Endothelial cell of umbilical vein (primary cell): ENCODE measurements around the gene DCLK2. TPM values are rescaled to one million over a fixed set of nuclear protein-coding genes. Genes with fewer than 3 reads are reported as not detected.

Experiments used
- BruUV-seq: library from RNA; stranded (reverse); fragments of 400-500 nt; replicated peaks from 2 replicates; lab custom pipeline; 2021; lab: Mats Ljungman, UMichigan
- CTCF ChIA-PET: fragments of 300-600, 350-600 bp; sonication (Branson Sonifier 250); formaldehyde crosslinking; loops from one replicate; lab custom pipeline; 2021; ENCODE audit warnings: antibody characterized with exemption, inconsistent platforms; lab: Charles Lee
- POLR2A ChIA-PET: fragments of 300-600, 350-600 bp; sonication (Branson Sonifier 250); formaldehyde crosslinking; loops from one replicate; lab custom pipeline; 2021; ENCODE audit warnings: antibody characterized with exemption, inconsistent platforms; lab: Charles Lee
- DNase-seq: peaks from one replicate; pipeline ENCODE4 v3.0.0-alpha.2; 2011; ENCODE audit warnings: low read depth, low spot score
- FAIRE-seq: peaks from 2 replicates; lab custom pipeline; 2011; peaks lifted over from hg19 to GRCh38; lab: Jason Lieb, UNC
- H2AFZ ChIP-seq: 2 replicates; pipeline ENCODE4 v1.6.0; 2012; ENCODE audit warnings: low read depth, low read length, control low read depth, inconsistent platforms
- H3K27ac ChIP-seq: 2 replicates; pipeline ENCODE4 v1.5.1; 2011; ENCODE audit warnings: low read depth, mild to moderate bottlenecking, control low read depth, low read length, moderate library complexity; ENCODE audit not compliant: insufficient read depth
- H3K27me3 ChIP-seq, 2 experiments: 2 replicates each; pipeline versions ENCODE4 v1.6.0 to v1.6.1; 2011; ENCODE audit warnings: low read length in 2 of 2, mixed read lengths in 1 of 2; ENCODE audit not compliant: control insufficient read depth in 2 of 2, insufficient read depth in 2 of 2
- H3K36me3 ChIP-seq, 2 experiments: 2 replicates in 1 of 2; 3 replicates in 1 of 2; pipeline ENCODE4 v1.5.1; 2011; ENCODE audit warnings: low read length in 2 of 2, mild to moderate bottlenecking in 1 of 2, moderate library complexity in 1 of 2; ENCODE audit not compliant: control insufficient read depth in 2 of 2, insufficient read depth in 2 of 2; ENCODE audit errors: extremely low read depth in 1 of 2
- H3K4me1 ChIP-seq: 3 replicates; pipeline ENCODE4 v1.5.1; 2011; ENCODE audit warnings: mild to moderate bottlenecking, low read length; ENCODE audit not compliant: control insufficient read depth, insufficient read depth; ENCODE audit errors: extremely low read depth
- H3K4me2 ChIP-seq: 2 replicates; pipeline ENCODE4 v1.6.1; 2011; ENCODE audit warnings: low read length, control low read depth, mixed read lengths; ENCODE audit not compliant: insufficient read depth
- H3K4me3 ChIP-seq, 3 experiments: fragments of 200-600 bp in 1 of 3; sonication (generic), shearing (Covaris generic) in 1 of 3; replicated peaks in 1 of 3; 2 replicates each; pipeline ENCODE4 v1.5.1; 2011 to 2016; ENCODE audit warnings: control low read depth in 3 of 3, low read length in 3 of 3, mild to moderate bottlenecking in 2 of 3, inconsistent platforms in 1 of 3, low read depth in 1 of 3, moderate library complexity in 1 of 3; ENCODE audit not compliant: insufficient read depth in 1 of 3
- H3K79me2 ChIP-seq: 2 replicates; pipeline ENCODE4 v1.6.0; 2012; ENCODE audit warnings: low read length, inconsistent platforms; ENCODE audit not compliant: control insufficient read depth, insufficient read depth
- H3K9ac ChIP-seq: replicated peaks from 2 replicates; pipeline ENCODE3; 2011; ENCODE audit warnings: low read length, control low read depth; ENCODE audit not compliant: insufficient read depth; ENCODE audit errors: extremely low read depth
- H3K9me1 ChIP-seq: replicated peaks from 3 replicates; pipeline ENCODE4 v1.6.0; 2011; ENCODE audit warnings: mild to moderate bottlenecking, low read length; ENCODE audit not compliant: control insufficient read depth, insufficient read depth; ENCODE audit errors: extremely low read depth
- H3K9me3 ChIP-seq: replicated peaks from 2 replicates; pipeline ENCODE4 v1.5.1; 2012; ENCODE audit warnings: low read length, inconsistent platforms; ENCODE audit not compliant: control insufficient read depth, insufficient read depth
- H4K20me1 ChIP-seq: replicated peaks from 2 replicates; pipeline ENCODE3; 2011; ENCODE audit warnings: mild to moderate bottlenecking, low read length; ENCODE audit not compliant: control insufficient read depth, insufficient read depth; ENCODE audit errors: extremely low read depth
- FOS ChIP-seq: IDR thresholded peaks from 2 replicates; pipeline ENCODE4 v1.6.1; 2011; ENCODE audit warnings: mild to moderate bottlenecking, low read length, moderate library complexity, borderline replicate concordance; ENCODE audit not compliant: insufficient read depth
- GATA2 ChIP-seq: IDR thresholded peaks from 2 replicates; pipeline ENCODE4 v1.7.0; 2011; ENCODE audit warnings: low read depth, mild to moderate bottlenecking, moderate library complexity, mixed read lengths, low read length; ENCODE audit not compliant: insufficient read length, insufficient read depth
- JUN ChIP-seq: IDR thresholded peaks from 2 replicates; pipeline ENCODE4 v1.6.1; 2011; ENCODE audit warnings: borderline replicate concordance, low read depth; ENCODE audit not compliant: insufficient read length, insufficient read depth
- POLR2A ChIP-seq: IDR thresholded peaks from 2 replicates; pipeline ENCODE4 v1.6.1; 2012; ENCODE audit warnings: low read depth, mild to moderate bottlenecking, control low read depth, low read length
- dilution Hi-C: fragments of 300-500 bp; cut with MboI; formaldehyde crosslinking; loops from one replicate; pipeline ENCODE4 v1.15.0; 2019; ENCODE audit warnings: low sequenced_read_pairs; ENCODE audit not compliant: extremely low pct_ligation_motif_present
- intact Hi-C: fragments of 100-400 bp; cut with micrococcal nuclease; formaldehyde crosslinking; loops from one replicate; pipeline ENCODE4 v1.10.0; 2022
- polyA plus RNA-seq, 4 experiments: library from polyadenylated mRNA; depleted of rRNA in 3 of 4; stranded (reverse) in 3 of 4; unstranded in 1 of 4; fragments of >200 nt; gene quantifications; 2 replicates each; pipeline versions ENCODE4 v1.2.1 to v1.2.3, GENCODE V29; 2011 to 2012; ENCODE audit warnings: missing spikeins in 1 of 4
- total RNA-seq: library from RNA; stranded (reverse); gene quantifications from 2 replicates; pipeline ENCODE4 v1.2.3, GENCODE V29; 2021
- TF ChIP-seq, protein P1 (sequence below): IDR thresholded peaks from 2 replicates; pipeline ENCODE4 v1.6.1; 2011; ENCODE audit not compliant: insufficient read depth, insufficient read length
- TF ChIP-seq, protein P2 (sequence below), 2 donors: IDR thresholded peaks; 1 replicate in 1 of 2; 2 replicates in 1 of 2; pipeline ENCODE4 v1.5.1; 2011; ENCODE audit warnings: low read length in 2 of 2, mild to moderate bottlenecking in 2 of 2, moderate library complexity in 2 of 2, control low read depth in 1 of 2, inconsistent platforms in 1 of 2, low read depth in 1 of 2; ENCODE audit not compliant: insufficient read depth in 1 of 2; ENCODE audit errors: extremely low read depth in 1 of 2

The DCLK2 gene
- total and polyA plus RNA-seq, 2 donors (not counting 3 experiments of a cell fraction or from before 2014, with no cell fraction given), result 1.7 to 4.7 TPM

DNA sequence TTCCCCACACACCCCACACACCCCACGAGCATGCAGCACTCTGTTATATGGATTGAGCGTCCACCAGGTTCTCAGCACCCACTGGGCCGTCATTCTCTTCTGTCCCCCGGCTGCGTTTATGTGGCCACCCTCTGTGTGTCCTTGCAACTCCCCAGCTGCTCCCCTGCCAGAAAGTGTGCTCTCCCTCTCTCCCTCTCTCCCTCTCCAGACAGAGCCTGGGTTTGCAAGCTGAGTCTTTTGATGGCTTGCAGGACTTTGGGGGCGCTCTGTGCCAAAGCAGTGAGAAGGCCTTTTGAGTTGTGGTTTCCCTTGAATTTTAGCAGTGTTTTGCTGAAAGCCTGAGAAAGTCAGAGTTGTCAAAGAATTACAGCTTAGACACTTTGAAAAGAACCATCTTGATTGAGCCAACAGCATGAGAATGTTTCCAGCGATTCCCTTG, 173.5 kb downstream of the DCLK2 start:
- Histone ChIP-seq H3K9ac (no peak overlapping the region), H3K9me3 (no peaks in the 10 kb centered on the region), H3K36me3 (no peaks in the 10 kb centered on the region), H3K4me1 (no peaks in the 10 kb centered on the region), H2AFZ (no peak overlapping the region), H3K4me3 (no peak overlapping the region), H4K20me1 (no peaks in the 10 kb centered on the region), H3K4me2 (no peak overlapping the region), H3K27ac (no peak overlapping the region), H3K27me3 (no peaks in the 10 kb centered on the region), H3K79me2 (no peaks in the 10 kb centered on the region), H3K9me1 (no peaks in the 10 kb centered on the region)
- FAIRE-seq (no peak), DNase-seq (no peak)
- POLR2A ChIA-PET, result no interaction called here
- no peak for TF ChIP-seq POLR2A
- TF ChIP-seq GATA2, result no peak
- no peak for TF ChIP-seq FOS
- TF ChIP-seq, protein P1, sequence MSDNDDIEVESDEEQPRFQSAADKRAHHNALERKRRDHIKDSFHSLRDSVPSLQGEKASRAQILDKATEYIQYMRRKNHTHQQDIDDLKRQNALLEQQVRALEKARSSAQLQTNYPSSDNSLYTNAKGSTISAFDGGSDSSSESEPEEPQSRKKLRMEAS, result no peak
- TF ChIP-seq JUN, result no peak
- TF ChIP-seq, protein P2, sequence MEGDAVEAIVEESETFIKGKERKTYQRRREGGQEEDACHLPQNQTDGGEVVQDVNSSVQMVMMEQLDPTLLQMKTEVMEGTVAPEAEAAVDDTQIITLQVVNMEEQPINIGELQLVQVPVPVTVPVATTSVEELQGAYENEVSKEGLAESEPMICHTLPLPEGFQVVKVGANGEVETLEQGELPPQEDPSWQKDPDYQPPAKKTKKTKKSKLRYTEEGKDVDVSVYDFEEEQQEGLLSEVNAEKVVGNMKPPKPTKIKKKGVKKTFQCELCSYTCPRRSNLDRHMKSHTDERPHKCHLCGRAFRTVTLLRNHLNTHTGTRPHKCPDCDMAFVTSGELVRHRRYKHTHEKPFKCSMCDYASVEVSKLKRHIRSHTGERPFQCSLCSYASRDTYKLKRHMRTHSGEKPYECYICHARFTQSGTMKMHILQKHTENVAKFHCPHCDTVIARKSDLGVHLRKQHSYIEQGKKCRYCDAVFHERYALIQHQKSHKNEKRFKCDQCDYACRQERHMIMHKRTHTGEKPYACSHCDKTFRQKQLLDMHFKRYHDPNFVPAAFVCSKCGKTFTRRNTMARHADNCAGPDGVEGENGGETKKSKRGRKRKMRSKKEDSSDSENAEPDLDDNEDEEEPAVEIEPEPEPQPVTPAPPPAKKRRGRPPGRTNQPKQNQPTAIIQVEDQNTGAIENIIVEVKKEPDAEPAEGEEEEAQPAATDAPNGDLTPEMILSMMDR (IDR thresholded peaks at IDR 0.05; ENCODE audit: extremely low read depth in 1 of 2, insufficient read depth in 1 of 2, low read depth in 1 of 2, low read length in 2 of 2), result no peak
- BruUV-seq, result no TSS peak
- dilution Hi-C loops (no loop called here), intact Hi-C loops (no loop called here)
- CTCF ChIA-PET, result interaction anchor here (1.4 kb wide), 1 partner anchor 9 kb away, joined by 6 read pairs; no protein-coding TSS in a partner anchor
